ENCODE data around the gene STK32B. TPM values are rescaled to one million over a fixed set of nuclear protein-coding genes. Genes with fewer than 3 reads are reported as not detected.

The STK32B gene
- total RNA-seq, 1 experiment from 2014 or later, result 16.8 TPM

DNA sequence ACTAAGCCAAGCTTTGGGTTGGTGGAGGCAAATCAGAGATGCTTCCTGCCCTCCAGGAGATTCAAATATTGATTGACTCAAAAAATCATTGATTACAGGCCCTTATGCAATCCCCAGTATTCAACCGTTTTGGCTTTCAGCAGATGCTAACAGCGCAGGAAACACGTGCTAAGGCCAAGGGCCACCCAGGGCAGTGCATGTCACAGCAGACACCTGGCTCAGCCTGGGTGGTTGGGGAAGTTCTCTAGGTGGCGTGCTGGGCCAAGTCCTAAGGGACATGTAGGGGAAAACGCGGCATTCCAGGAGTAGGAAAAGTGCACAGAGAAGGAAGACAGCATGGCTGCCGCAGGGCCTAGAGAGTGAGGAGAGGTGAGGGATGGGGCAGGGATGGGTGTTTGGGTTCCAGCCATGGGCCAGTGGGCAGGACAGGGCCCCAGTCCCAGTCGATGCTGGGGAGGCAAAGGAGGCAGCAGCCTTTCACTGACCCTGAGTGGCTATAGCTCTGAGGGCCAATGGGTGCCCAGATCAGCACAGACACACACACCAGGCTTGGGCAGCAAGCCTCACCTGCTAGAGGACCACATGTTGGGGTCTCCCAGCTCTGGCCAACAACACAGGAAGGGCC, 418.0 kb downstream of the STK32B start:
- DNase-seq (ENCODE audit: low spot score), result no peak

DNA sequence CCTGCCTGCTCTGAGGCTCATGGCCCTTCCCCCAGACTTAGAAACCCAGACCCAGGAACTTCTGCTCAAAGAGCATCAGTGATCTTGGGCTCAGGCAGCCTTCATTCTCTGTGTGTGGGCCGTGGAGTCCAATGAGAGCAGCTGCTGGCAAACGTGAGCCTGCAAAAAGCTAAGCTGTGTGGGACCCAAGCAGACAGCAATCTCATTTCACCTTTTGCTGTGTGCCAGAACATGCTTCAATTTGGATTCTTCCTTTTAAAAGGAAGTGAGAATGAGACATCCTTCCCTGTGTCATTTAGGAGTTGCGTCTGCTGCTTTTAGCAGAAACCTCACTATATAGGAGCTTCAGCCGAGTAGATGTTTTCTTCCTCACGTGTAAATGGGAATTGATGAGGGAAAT, 418.6 kb downstream of the STK32B start:
- DNase-seq (ENCODE audit: low spot score), result no peak

DNA sequence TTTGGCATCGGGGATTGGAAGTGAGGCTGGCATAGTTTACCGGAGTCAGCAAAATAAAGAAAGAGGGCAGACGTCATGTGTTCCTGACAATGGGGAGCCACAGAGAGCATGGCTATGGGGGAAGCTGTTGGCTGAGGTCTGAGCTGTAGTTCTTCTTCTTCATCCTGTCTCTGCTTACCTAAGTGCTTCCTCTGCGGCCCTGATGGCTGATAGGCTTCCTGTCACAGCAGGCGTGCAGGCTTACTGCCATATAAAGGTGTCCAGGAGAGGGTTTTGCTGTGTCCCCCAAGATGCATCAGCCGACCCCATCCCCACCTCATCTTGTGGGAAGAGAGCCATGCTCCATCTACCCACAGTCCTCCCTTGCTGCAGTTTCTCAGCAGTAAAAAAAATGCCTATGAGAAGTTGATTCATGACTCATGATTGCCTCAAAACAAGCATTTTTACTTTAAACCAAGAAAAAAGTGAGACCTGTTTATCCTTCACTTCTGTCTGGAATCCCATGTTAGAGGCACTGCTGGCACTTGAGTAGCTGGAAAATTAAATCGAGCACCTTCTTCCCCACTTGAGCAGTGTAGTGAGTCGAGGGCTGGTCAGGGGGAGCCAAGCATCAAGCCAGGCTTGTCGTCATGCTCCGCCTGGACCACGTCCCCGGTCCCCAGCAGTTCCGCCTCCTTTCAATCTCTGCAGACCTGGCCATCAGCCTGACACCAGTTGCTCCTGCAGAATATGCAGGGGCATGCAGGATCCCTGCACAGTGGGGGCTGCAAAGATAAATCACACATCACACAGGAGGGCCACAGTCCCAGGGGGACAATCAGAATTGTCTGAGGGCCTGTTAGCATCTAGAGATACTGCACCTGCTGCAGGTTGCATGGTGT, 419.3 kb downstream of the STK32B start:
- DNase-seq (ENCODE audit: low spot score), result no peak

DNA sequence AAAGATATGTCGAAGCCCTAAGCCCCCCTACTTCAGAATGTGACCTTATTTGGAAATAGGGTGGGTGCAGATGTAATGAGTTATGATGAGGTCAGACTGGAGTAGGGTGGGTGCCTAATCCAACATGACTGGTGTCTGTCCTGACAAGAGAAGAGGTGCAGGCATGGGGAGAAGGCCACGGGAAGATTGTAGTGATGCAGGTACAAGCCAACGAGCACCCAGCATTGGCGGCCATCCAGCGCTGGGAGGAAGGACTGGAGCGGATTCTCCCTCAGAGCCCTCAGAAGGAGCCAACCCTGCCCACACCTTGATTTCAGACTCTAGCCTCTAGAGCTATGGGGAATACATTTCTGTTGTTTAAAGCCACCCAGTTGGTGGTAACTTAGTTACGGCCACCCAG, 419.9 kb downstream of the STK32B start:
- DNase-seq (ENCODE audit: low spot score), result no peak

DNA sequence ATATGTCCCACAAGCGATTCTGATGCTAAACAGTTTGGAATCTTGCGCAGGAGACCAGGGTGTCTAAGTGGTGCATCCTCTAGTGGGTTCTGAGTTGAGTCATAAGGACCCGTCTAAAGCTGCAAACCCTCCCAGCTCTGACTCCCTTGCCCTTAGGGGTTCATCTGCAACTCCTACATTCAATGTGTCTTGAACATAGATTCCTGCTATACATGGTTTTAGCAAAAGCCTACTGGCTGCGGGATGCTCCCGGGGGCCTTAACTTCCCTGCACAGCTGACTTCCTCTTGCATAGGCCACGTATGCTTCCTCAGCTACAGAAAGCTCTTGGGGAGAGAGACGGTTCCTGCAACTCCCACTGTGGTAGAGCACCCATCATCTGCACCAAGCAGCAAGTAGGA, 420.4 kb downstream of the STK32B start:
- no peak for DNase-seq (ENCODE audit: low spot score)

DNA sequence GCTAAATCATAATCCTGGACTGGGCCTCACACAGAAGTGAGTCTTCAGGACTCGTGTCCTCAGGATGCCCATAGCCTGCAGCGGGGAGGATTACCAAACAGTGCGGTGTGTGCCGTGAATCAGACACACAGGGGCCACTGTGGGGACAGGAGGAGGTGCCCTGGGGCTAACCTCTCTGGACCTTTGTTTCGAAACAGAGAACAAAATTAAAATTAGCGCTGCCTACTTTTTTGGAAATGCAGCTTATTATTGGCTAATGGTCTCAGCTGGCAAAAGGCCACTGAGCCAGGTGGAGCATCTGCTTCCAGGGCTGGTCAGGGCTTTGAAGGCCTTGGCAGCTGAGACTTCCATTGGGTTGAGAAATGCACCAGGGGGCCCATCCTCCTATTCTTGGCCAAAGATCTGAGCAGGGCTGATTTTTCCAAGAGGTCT, 420.9 kb downstream of the STK32B start:
- DNase-seq (ENCODE audit: low spot score), result no peak

DNA sequence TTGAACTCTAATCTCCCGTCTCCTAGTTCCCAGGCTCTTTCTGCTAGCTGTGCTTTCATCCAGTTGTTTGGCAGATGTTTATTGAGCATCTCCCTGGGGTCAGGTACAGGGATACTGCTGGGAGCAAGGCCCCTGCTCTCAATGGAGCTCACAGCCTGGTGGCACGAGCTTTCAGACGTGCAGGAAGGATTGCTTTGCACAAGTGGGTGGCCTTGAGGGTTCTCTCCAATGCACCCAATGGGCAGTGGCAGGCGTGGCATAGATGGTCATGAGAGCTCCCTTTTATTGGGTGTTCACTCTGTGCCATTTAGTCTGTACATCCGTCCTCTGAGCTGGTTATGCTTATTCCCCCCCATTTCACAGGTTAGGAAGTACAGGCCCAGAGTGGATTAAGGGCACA, 421.8 kb downstream of the STK32B start:
- DNase-seq (ENCODE audit: low spot score), result no peak

DNA sequence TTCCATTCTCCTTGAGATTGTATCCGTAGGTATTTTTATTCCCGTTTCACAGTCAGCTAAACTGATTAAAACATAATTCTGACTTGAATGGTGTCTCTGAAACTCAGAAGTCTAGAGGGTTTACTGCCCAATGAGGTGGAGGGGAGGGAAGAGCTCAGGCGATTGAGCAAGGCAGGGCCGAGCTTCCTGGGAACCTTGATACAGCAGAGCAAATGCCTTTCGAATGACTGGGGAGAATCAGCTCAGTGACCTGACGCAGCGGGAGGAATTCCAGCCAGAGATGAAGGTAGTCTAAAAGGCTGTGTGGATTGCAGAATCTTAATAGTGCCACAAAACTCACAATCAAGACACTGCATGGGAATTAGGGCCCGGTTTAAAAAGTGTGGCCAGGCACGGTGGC, 423.5 kb downstream of the STK32B start:
- no peak for DNase-seq (ENCODE audit: low spot score)

DNA sequence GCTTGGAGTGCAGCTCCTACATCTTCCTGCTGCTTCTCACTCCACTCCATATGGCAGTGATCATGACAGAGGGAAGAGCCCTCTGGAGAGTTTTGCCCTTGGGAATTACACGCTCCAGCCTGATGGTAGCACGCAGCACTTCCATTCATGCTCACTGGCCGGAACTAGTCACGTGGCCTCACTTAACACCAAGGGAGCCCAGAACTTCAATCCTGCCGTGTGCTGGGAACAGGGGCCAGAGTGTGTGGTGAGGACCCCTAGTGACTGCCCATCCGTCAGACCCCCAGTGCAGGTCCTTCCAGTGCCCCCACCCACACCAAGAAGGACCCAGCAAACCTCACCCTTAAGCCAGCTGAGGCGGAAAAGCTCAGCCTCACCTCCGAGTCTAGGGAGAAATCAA, 426.3 kb downstream of the STK32B start:
- DNase-seq (ENCODE audit: low spot score), result no peak

DNA sequence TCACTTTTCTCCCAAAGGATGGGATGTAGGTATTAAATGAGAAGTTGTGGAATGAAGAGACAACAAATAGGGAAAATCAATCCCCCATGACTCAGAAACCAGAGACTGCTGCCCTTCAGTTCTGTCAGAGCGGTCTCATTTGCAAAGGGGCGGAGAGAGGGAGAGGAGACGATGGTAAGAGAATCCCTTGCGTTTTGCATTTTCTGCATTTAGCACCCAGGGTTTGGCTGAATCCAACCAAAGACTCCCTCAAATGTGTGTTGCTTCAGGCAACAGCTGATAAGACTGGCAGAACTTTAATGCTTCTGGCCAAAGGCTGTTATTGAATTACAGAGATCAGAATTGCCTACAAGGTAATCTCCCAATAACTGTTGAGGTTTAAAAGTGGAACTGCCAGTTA, 426.9 kb downstream of the STK32B start:
- no peak for DNase-seq (ENCODE audit: low spot score)

DNA sequence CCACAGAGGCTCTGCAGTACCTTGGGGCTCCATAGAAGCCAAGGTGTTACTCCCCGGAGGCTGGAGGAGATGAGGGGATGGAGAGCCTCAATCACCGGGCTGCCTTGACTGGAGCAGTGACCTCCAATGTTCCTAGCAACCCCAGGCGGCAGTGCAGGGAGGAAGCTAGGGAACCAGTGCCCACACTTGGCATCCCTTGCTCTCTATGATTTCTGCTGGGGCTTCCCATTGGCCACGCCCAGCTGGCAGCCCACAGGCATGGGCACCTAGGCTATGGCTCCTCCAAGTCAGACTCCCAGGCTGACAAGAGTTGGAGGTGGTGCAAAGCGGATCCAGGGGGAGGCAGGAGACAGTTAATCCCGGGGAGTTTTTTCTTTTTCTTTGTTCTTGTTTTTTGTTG, 427.4 kb downstream of the STK32B start:
- DNase-seq (ENCODE audit: low spot score), result no peak

DNA sequence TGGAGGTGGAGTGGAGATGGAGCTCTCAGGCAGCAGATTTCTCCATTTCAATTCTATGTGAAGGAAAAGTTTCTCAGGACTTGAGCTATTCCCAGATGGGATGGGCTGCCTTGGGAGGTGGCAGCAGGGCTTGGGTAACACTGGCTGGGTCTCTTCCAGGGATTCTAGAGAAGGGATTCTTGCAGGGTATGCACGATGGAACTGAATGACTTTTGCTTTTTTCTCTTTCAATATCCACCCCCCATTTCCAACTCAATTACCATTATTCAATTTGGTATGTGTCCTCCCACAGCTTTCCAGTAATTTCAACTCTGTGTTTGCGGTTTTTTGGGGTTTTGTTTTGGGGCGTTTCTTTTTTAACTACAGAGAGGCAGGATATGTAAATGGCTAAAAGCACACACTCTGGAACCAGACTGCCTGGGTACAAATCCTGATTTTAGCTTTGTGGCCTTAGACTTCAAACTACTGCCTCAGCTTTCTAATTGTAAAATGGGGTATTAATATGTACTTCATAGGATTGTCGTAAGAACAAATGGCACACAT, 428.3 kb downstream of the STK32B start:
- no peak for DNase-seq (ENCODE audit: low spot score)

DNA sequence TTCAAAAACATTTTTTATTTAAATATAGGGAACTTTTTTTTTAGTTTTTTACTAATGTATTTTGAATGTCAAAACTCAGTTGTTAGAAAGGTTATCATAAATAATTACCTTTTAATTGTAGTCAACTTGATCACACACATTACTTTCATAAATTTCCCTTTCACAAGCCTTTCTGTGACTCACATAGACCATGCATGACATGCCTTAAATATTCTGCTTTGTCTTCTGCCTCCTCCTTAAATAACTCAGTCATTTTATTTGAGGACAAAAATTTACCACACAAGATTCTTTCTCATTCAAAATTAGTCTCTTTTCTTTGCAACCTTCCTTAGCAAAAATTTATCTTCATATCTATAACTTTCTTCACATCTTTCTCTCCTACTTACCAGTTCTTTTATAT, 437.1 kb downstream of the STK32B start:
- no peak for DNase-seq (ENCODE audit: low spot score)

DNA sequence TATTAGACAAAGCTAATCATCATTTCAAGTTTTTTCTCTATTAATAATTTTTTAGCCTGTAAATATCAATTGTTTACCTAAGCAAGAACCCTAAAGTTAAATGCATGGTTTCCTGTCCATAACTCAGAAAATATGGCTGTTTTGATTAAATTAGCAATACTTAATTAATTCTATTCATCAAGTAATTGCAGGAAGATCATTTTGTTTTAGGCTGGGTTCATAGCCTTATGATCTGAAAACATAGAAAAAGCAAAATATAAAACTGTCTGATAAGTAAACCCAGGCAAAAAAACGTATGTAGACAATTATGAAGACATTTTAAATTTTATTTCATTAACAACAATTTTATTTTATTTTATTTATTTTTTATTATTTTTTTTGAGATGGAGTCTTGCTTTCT, 438.0 kb downstream of the STK32B start:
- DNase-seq (ENCODE audit: low spot score), result no peak

DNA sequence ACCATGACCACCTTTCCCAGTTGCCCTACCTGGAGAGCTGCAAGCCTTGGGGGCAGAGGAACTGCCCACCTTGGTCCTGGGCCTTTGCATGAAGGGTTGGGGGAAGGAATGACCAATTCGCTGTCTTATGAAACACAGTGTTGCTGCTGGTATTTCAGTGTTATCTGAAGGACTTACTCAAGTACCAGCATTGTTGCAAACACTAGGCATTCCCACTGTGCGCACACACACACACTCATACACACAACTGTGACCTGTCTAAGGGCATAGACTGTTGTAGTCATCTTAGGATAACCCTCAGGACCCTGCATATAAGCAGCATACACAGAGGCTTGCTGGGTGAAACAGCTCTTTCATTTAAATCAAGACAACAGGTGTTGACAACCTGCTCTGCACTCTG, 446.2 kb downstream of the STK32B start:
- DNase-seq (ENCODE audit: low spot score), result no peak

DNA sequence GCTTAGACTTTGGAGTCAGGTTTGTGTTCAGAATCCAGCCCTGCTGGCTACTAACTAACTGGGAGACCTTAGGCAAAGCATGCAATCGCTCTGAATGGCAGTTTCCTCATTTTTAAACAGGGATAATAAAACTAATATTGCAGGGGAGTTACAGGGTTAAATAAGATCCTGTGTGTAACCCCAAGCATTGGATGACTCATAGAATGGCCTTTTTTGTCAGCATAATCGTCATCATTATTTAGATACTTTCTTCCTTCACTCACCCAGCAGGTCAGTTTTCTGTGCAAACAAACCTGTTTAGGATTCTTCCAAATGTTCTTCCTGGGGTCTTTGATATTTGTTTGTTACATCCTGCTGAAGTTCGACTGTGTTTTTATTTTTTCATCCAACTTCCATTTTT, 448.9 kb downstream of the STK32B start:
- peak; percentile 22 for DNase-seq (ENCODE audit: low spot score)

DNA sequence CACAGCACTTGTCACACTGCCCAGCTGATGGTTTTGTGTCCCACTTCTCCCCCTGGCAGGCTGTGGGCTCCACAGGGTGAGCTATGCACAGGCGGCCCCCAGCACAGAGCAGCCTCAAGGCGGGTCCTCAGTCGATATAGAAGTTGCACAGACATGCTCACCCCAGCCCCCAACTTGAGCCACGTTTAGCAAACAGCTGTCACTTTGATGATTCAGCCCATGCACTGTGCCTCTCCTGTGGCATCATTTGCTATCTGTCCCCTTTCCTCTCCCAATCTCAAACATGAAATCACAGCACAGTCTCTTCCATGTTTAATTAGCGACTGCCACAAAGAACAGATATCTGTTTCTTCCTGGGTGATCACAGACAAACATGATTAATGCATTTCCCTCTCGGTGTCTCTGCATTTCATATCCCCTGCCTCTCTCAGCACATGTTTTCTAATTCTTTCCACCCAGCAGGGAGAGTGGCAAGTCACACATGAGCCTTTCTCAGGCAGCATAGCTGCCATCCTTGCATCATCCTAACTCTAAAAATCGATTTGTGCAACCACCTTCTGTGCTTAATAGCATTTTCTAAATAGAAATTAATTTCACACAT, 452.2 kb downstream of the STK32B start:
- no peak for DNase-seq (ENCODE audit: low spot score)

DNA sequence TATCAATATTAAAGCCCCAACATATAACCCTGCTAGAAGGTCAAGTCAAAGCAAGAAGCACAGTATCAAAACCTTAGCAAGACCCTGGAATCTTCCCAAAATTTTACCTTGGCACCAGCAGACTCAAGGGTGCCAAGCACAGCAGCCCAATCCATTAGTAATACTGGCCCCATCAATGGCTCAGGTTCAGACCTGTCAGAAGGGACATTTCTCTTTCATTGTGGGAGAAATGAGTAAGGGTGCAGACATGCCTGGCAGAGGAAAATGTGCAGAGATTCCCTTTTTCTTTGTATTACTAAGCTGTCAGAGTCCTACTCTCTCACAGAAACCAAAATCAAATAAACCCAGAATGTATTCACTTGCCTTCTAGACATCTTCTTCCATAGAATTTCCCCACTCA, 453.2 kb downstream of the STK32B start:
- no peak for DNase-seq (ENCODE audit: low spot score)

DNA sequence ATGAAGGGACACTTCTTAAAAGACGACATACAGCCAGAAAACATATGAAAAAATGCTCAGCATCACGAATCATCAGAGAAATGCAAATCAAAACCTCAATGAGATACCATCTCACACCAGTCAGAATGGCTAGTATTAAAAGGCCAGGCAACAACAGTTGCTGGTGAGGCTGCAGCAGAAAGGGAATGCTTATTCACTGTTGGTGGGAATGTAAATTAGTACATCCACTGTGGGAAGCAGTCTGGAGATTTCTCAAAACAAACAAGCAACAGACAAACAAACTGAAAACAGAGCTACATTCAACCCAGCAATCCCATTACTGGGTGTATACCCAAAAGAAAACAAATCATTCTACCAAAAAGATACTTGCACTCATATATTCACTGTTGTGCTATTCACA, 459.2 kb downstream of the STK32B start:
- DNase-seq (ENCODE audit: low spot score), result no peak

DNA sequence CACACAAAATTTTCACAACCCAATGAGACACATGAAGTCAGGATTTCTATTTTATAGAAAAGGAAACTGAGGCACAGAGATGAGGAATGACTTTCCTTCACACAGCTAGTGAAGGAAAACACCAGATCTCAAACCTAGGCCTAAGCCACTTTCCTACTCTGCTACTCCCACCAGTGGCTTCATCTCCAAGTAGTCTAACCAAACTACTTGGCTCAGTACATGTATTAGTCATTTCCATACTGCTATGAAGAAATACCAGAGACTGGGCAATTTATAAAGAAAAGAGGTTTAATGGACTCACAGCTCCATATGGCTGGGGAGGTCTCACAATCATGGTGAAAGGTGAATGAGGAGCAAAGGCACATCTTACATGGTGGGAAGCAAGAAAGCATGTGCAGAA, 460.5 kb downstream of the STK32B start:
- DNase-seq (ENCODE audit: low spot score), result no peak

DNA sequence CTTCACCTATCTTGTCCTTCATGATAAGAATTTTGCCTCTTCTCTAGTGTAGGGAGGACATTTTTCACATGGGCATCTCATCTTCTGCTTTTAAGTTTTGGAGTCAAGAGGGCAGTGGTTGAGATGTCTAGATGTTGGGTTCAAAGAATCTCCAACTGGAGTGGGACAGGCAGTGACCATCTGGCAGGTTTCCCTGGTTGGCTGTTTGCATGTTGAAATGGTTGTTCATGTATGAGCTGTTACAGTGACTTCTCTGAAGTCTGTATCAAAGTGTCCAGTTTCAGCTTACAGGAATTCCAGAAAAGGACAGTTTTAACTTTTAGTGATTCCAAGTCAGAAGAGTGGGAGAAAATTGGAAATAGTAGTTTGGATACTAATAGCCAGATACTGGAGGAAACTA, 464.4 kb downstream of the STK32B start:
- no peak for DNase-seq (ENCODE audit: low spot score)

DNA sequence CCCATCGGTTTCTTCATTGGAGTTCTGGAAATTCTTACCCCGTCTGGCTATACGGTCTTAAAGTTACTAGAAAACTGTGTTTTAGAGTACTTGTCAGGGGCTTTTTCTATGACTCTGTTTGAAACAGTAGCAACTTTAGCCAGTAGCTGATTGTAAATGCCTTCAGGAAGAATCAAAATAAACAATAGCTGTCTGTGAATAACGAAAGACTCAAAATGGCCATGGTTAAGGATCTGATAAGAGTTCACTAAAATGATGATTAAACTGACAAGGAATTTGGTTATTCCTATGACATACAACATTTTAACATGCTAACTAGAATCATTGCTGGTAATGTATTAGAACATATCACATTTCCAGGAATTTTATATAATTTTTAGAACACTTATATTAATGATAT, 466.1 kb downstream of the STK32B start:
- no peak for DNase-seq (ENCODE audit: low spot score)

Measured in H4 (cell line).